HG03342 (cell line): ENCODE measurements around the gene HDHD3.
"Not testable (repeated sequence)": the region's sequence is repeated elsewhere in the genome, so short reads cannot be mapped to it uniquely, and the experiment has no call there.

Source experiments
- ATAC-seq: cut with Tn5 transposase; IDR thresholded peaks from one replicate; pipeline ENCODE4 v1.9.1; 2021; ENCODE audit warnings: mild to moderate bottlenecking, moderate library complexity; ENCODE audit not compliant: unreplicated experiment

HDHD3 gene

DNA sequence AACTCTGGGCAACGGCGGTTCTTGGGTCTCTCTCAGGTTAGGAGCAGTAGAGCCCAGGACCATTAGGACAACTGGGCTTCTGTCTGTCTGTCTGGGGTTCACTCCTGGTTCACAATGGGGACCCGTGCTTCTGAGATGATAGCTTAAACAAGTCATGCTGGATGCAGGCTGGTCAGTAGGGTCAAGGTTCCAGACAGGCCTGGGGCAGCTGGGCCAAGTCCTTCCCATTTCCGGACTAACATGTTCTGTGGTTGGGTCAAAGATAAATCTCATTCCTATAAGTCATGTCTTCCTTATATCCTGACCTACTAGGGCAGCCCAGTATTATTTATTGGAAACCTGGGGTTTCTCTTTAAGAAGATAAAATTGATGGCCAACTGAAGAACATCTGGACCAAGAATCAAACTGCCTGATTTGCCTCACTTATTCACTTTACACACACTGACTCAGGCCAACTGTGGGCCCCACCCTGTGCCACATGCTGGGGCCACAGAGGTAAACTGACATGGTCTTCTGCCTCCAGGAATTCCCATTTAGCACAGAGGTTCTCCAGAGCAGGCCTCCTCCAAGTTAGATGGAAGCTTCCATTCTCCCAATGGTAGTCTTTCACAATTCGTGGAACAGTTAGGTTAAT is 8.3 kb downstream of the HDHD3 start:
- no peak for ATAC-seq

DNA sequence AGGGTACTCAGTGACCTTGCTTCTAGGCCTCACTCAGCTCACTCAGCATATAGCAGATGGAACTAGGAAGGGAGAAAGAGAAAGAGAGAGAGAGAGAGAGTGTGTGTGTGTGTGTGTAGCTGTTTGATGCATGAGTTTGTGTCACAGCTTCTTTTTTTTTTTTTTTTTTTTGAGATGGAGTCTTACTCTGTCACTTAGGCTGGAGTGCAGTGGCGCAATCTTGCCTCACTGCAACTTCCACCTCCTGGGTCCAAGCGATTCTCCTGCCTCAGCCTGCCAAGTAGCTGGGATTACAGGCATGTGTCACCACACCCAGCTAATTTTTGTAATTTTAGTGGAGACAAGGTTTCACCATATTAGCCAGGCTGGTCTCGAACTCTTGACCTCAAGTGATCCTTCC is 11.1 kb downstream of the HDHD3 start:
- not testable (repeated sequence) for ATAC-seq

DNA sequence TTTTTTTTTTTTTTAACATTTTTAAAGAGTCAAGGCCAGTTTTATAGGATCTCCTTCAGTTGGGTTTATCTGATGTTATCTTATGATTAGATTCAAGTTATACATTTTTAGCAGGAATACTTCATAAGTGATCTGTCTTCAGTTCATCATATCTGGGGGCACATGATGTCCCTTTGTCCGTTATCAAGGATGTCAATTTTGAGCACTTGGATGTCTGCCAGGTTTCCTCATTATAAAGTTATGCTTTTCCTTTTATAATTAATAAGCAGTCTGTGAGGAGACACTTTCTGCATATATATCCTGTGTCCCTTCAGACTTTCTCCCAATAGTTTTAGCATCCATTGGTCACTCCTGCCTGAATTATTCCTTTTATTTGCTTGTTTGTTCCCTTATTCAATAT is 11.8 kb downstream of the HDHD3 start:
- ATAC-seq: no peak

DNA sequence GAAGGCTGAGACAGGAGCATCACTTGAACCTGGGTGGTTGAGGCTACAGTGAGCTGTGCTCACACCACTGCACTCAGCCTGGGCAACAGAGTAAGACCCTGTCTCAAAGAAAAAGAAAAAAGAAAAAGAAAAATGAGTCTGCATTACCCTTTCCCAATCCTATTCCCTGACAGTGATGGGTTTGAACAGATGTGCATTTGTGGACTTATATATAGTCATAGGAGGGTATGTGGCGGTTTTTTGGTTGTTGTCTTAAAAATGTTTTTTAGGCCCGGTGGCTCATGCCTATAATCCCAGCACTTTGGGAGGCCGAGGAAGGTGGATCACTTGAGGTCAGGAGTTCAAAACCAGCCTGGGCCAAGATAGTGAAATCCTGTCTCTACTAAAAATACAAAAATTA is 13.4 kb downstream of the HDHD3 start:
- no peak for ATAC-seq

DNA sequence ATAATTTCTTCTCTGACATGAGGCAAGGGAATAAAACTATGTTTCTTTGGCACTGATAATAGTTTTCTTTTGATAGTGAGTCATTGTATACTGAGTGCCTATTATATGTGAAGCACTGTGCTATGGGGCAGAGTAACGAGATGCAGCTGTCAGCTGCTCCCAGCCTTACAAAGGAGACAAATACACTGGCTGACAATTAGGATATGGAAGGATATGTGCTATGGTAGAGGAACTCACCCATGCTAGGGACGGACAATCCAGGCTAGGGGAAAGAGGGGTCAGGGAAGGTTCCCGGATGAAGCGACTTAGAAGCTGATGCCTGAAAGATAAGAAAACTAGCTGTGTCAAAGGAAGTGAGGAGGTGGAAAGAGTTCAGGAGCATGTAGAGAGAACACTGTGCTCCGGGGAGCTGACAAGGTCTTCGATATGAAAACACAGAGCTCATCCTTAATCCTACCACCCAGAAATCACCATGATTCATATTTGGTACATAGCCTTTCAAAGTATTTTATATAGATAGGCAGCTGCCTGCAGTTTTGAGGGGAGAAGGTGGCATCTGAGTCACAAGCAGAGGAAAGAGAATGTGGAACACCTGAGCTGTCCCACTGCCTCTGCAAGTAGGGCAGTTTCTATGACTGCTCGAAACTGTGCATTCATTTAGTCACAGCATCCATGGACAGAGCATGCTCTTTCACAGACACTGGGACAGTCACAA is 15.3 kb downstream of the HDHD3 start:
- no peak for ATAC-seq

DNA sequence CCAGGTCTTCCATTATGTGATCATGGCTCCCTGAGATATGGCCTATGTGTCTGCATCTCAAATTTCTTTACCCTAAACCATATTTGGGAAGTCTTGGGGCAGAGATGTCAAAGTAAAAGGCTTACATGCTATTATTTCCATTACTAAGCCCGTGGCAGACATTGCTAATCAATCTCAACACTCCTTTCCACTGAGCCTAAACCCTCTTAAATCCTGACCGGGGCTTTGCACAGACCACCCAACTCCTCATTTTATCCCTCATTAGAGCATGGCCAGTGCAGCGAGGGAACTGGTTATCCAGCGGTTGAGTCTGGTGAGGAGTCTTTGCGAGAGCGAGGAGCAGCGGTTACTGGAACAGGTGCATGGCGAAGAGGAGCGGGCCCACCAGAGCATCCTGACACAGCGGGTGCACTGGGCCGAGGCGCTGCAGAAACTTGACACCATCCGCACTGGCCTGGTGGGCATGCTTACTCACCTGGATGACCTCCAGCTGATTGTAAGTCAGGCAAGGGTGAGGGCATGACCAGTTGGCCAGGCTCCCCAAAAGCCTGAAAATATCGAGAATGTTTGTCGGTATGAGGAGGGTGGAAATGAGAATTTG is 16.4 kb downstream of the HDHD3 start:
- ATAC-seq: no peak

DNA sequence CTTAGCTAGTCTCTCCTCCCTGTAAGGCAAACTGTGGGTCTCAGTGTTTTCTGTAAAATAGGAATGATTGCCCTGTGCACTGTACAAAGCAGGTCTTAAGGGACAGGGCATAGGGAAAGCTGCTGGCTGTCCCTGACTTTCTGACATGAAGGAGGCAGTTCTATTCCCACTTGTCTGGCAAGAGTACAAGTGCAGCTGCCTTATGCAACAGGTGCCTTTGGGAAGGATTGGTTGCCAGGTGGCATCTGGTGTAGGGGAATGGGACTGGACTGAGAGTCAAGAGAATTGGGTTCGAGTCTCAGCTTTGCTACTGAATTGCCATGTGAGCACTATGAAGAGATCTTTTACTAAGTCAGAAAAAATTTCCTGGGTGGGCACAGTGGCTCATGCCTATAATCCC is 17.4 kb downstream of the HDHD3 start:
- no peak for ATAC-seq

DNA sequence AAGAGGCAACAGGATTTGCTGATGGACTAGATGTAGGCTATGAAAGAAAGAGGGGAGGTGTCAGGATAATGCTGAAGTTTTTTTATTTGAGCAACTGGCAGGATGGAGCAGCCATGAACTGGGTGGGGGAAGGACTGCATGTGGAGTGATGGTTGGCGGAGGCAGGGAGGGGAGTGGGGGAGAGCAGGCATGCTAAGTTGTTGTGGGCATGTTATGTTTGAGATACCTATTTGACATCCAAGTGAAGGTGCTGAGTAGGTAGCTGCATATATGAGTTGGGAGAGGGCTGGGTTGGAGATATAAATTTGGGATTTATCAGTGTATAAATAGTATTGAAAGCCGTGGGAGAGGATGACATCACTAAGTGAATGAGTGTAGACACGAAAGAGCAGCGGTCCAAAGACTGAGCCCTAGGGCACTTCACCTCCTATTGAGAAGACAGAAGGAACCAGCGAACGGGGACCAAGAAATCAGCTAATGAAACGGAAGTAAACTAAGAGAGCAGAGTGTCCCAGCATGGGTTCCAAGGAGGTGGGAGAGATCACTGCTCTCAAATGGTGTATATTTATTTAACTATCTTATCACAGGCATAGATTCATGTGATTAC is 20.0 kb downstream of the HDHD3 start:
- no peak for ATAC-seq

DNA sequence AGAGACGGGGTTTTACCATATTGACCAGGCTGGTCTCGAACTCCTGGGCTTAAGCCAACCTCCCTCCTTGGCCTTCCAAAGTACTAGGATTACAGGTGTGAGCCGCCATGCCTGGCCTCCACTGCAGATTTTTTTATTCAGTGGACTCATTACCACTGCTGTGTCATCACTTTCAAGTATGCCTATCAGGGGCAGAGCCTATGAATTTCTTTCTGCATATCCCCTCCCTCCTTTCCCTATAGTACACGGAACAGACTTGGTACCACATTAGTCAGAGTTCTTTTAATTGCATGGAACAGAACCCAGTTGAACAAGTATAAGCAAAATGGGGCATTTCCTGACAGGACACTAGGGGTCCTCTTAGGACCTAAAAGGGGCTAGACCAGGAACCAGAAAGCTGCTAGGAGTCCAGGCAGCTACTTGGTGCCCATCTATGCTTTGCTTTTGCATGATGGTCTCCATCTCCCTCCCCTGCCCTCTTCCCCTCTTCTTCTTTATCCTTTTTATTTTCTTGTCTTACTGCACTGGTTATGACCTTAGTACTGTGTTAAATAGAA is 21.7 kb downstream of the HDHD3 start:
- ATAC-seq: no peak

DNA sequence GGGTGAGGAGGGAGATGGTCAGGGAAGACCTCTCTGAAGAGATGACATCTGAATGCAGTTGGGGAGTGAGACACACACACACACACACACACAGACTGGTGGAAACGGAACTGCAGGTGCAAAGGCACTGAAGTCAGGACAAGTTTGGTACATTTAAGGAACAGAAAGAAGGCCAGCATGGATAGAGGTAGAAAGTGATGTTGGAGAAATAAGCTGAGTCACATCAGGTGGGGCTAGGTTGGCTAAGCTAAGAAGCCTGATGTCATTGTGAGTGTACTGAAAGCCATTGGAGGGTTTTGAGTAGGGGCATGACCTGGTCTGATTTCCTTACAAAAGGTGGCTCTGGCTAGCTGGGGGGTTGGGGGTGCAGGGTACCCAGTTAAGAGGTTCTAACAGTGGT is 24.4 kb downstream of the HDHD3 start:
- ATAC-seq: no peak

DNA sequence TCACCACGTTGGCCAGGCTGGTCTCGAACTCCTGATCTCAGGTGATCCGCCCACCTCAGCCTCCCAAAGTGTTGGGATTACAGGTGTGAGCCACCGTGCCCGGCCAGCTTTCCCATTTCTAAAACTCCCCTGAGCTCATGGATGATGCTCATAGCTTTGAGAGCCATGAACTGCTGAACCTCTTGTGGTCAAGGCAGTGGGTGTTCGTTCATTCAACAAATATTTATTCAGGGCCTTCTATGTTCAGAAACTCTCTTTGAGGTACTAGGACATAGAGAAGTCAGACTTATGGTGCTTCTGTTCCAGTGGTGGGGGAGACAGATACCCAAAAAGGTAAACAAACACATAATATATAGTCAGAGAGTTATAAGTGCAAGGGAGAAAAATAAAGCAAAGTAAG is 24.8 kb downstream of the HDHD3 start:
- no peak for ATAC-seq

DNA sequence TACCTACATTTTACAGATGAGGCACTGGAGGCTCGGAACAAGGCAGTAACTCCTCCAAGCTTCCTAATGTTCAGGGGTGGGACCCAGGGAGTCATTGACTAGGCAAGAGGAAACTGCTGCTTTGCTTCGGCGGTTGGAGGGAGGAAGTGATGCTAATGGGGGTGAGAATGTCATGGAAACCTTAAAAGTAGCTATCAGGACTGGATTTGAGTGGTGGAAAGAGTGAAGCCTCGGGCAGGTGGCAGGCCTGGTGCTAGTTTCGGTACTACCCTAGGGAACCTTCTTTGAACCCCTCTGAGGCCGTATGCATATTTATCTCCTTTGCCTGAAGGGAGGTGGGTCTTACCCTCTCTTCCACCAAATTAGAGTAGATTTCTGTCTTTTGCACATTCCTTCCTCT is 25.8 kb downstream of the HDHD3 start:
- ATAC-seq: no peak

DNA sequence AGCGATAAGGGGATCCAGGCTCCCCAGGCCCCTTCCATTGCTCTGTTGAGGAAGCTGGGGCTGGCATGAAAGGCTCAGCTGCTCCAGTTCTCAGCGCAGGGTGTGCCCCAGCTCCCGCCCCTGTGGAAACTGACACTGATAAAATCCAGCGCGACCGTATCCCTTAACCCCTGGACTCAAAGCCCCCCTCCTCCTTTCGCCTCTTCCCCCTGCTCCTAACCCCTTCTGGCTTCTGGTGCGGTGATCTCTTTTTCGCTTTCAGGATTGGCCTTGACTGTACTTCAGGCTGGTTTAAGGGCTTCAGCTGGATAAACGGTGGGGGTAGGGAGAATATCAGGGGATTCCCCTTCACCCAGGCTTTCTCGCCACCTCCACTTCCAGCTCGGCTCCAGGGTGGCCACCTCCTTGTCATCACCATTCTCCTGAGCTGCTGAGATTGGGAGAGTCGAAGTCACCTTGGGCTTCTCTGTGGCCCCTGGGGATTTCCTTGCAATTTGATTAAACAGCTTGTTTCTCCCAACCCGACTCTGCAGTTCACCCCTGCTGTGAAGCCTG is 26.6 kb downstream of the HDHD3 start:
- ATAC-seq: no peak

DNA sequence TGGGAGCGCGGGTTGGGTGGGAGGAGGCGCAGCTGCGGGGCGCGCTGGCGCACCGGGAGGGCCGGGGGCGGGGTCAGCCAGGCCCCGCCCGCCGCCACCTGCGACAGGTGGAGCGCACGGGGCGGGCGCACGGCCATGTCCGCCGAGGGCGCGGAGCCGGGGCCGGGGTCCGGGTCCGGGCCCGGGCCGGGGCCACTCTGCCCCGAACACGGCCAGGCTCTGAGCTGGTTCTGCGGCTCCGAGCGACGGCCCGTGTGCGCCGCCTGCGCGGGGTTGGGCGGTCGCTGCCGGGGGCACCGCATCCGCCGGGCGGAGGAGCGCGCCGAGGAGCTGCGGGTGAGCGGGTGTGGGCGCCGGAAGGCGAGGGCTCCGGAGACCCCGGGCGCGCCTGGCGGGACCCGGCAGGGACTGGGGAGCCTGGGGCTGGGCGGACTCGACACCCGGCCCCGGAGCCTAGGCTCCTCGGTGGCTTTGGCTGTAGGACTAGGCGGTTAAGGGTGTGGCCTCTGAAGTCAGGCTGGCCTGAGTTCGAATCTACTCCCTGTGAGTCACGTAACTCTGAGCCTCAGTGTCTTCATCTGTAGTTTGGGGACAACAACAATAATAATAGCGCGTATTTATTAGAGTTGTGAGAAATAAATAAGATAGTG is 27.2 kb downstream of the HDHD3 start, which contains the start of gene BSPRY:
BSPRY (plus strand) TSS at position 97 of the 650 bp plus-strand sequence; CDS start at position 136, 39 bp downstream.
- ATAC-seq: peak; percentile 44

DNA sequence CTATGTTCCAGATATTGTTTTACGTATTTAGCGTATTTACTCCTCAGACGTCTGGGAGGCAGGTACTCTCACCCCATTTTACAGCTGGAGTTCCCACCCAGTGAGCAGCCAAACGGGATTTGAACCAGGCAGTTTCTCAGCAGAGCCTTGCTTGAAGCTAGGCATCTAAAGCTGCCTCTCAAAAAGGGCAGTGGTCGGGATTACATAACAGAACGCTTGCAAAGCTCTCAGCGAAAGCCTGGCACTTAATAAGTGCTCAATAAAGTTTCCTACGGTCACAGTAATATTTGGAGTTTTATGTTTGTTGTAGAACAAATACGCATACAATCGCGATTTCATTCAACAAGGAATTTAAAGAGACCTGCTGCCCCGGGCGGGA is 27.7 kb downstream of the HDHD3 start:
- no peak for ATAC-seq

DNA sequence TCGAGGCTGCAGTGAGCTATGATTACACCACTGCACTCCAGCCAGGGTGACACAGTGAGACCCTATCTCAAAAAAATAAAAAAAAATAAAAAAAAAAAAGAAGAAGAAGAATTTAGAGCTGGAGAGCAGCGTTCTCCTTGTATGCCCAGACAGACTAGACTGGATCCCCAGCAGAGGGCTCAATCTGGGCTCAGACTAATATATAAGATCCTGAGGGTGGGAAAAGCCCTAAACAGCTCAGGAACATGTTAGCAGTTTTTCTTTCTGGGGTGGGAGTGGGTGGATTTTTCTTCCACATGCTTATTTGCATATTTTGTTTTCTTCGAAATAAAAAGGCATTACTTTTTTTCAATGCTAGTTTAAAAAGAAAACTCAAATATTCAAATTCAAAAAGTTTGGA is 28.3 kb downstream of the HDHD3 start:
- ATAC-seq: no peak

DNA sequence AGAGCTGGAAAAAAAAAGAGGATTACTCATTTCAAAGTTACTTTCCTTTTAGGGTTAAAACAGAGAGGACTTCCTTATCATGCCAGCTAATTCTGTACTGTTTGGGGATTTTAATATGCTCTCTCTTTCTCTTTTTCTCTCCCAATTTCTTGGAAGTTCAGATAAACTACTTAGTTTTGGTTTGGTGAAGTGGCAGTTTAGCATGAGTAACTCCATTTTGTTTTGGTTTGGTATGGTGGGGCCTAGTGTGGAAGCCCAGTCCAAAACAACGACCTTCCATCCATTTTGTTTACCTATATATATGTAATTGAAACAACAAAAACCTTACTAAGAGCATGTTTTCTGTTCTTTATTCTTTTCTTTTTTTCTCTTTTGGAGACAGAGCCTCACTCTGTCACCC is 31.1 kb downstream of the HDHD3 start:
- ATAC-seq: no peak

DNA sequence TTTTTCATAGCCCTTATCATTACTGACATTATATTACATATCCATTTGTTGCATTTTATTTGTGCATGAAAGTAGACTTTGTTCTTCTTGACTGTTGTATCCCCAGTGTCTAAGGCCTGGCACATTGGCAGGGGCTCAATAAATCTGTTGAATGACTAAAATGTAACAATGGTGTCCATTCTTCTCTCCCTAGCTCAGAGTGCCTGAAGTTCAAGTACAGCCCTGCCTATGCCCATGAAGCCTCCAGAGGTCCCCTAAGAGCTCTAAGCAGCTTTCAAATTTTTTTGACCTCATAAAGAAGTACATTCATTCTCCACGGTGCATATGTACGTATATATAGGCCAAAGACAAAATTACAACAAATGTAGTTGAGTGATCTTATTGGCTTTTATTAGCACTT is 31.6 kb downstream of the HDHD3 start:
- no peak for ATAC-seq

DNA sequence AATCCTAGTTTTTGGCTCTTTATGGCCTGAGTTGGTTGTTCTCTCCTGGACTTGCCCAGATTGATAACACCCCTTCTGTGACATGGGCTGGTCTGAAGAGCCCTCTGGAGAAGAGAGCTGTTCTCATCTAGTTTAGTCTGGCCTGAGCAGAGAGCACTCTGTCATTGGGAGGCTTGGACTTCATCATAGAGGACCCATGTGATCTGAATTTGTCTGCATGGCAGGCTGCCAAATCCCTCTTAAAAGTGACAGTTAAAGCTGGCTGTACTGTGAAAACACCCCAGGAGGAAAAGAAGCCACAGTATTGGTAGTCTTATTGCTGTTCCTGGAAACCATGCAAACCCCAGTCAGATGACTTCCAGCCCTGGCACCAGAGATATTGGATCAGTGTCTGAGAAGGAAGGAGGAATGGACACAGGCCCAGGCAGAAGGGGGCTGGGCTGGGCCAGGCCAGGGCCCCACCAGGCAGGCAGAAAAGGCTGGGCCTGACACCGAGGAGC is 33.0 kb downstream of the HDHD3 start:
- ATAC-seq: no peak

DNA sequence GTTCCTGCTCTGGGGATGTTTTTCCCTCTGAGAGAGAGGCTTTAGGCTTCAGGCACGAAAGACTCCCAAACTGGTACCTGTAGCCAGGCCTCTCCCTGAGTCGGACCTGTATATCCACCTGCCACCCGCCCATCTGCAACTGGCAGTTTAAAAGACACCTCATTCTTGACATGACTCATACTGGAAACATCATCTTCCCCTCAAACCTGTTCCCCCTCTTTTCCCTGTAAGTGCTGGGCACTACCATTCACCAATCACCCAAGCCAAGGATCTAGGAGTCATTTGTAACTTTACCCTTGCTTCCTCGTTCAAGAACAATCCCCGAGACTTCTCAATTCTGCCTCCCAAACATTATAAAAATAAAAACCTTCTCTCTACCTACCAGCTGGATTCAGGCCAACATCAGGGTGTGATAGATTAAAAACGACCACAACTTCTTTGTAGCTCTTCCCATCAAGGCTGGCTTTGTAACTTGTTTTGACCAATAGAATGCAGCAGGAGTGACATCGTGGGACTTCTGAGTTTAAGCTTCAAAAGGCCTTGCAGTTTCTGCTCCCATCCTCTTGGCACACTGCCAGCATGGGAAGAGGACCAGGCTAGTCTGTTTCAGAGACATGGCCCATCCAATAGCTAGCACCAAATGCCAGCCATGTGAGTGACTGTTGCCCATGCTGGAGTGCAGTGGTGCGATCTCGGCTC is 34.9 kb downstream of the HDHD3 start:
- ATAC-seq: no peak
